CD14-positive monocyte (primary cell): ENCODE data around the gene CACHD1. TPM values are rescaled to one million over a fixed set of nuclear protein-coding genes. Genes with fewer than 3 reads are reported as not detected.

Source experiments
- DNase-seq, 3 donors: peaks; one replicate each; pipeline ENCODE4 v3.0.0-alpha.2; 2011 to 2022
- H2AFZ ChIP-seq: 2 replicates; pipeline ENCODE4 v1.6.0; 2012; ENCODE audit warnings: mild to moderate bottlenecking, low read depth, low read length, inconsistent platforms; ENCODE audit not compliant: insufficient read depth, poor library complexity, severe bottlenecking
- H3K27ac ChIP-seq, 2 donors: 1 replicate in 1 of 2; 2 replicates in 1 of 2; pipeline ENCODE4 v1.5.1; 2012 to 2013; ENCODE audit warnings: low read length in 2 of 2, control low read depth in 1 of 2, inconsistent platforms in 1 of 2, low read depth in 1 of 2, mild to moderate bottlenecking in 1 of 2
- H3K27me3 ChIP-seq, 2 donors: one replicate each; pipeline versions ENCODE4 v1.6.0 to v1.6.1; 2011 to 2013; ENCODE audit warnings: low read length in 2 of 2; ENCODE audit not compliant: control insufficient read depth in 2 of 2, insufficient read depth in 2 of 2
- H3K36me3 ChIP-seq, 2 donors: replicated peaks in 1 of 2; 1 replicate in 1 of 2; 2 replicates in 1 of 2; pipeline versions ENCODE4 v1.5.1 to v1.6.1; 2012 to 2013; ENCODE audit warnings: low read length in 2 of 2, control low read depth in 1 of 2, inconsistent platforms in 1 of 2, mild to moderate bottlenecking in 1 of 2; ENCODE audit not compliant: insufficient read depth in 2 of 2, control insufficient read depth in 1 of 2
- H3K4me1 ChIP-seq, 2 donors: 1 replicate in 1 of 2; 2 replicates in 1 of 2; pipeline versions ENCODE4 v1.5.1 to v1.6.1; 2012 to 2013; ENCODE audit warnings: low read length in 2 of 2, control low read depth in 1 of 2, inconsistent platforms in 1 of 2, mild to moderate bottlenecking in 1 of 2, moderate library complexity in 1 of 2; ENCODE audit not compliant: insufficient read depth in 2 of 2, control insufficient read depth in 1 of 2
- H3K4me2 ChIP-seq: replicated peaks from 2 replicates; pipeline ENCODE3; 2012; ENCODE audit warnings: low read length, moderate library complexity, mild to moderate bottlenecking; ENCODE audit not compliant: poor library complexity, severe bottlenecking; ENCODE audit errors: extremely low read depth
- H3K4me3 ChIP-seq, 3 experiments: fragments of 200-600 bp in 1 of 3; sonication (generic) in 1 of 3; replicated peaks in 1 of 3; 1 replicate in 2 of 3; 2 replicates in 1 of 3; pipeline ENCODE4 v1.5.1; 2011 to 2013; ENCODE audit warnings: low read length in 3 of 3, mild to moderate bottlenecking in 3 of 3, control low read depth in 2 of 3, low read depth in 2 of 3, inconsistent platforms in 1 of 3, moderate library complexity in 1 of 3
- H3K79me2 ChIP-seq: 2 replicates; pipeline ENCODE4 v1.6.0; 2012; ENCODE audit warnings: mild to moderate bottlenecking, control low read depth, inconsistent platforms, low read length, moderate library complexity; ENCODE audit not compliant: insufficient read depth
- H3K9ac ChIP-seq: 2 replicates; pipeline ENCODE4 v1.6.0; 2017; ENCODE audit warnings: low read length, mild to moderate bottlenecking; ENCODE audit not compliant: insufficient read depth, poor library complexity, severe bottlenecking
- H3K9me3 ChIP-seq, 2 donors: replicated peaks in 1 of 2; 1 replicate in 1 of 2; 2 replicates in 1 of 2; pipeline versions ENCODE4 v1.5.1 to v1.6.1; 2012 to 2013; ENCODE audit warnings: low read length in 2 of 2, control low read depth in 1 of 2; ENCODE audit not compliant: control insufficient read depth in 1 of 2, insufficient read depth in 1 of 2
- H4K20me1 ChIP-seq: 2 replicates; pipeline ENCODE4 v1.6.0; 2012; ENCODE audit warnings: mild to moderate bottlenecking, low read length, control low read depth, moderate library complexity; ENCODE audit not compliant: insufficient read depth
- H3K27ac Mint-ChIP-seq, 7 donors: one replicate each; pipeline ENCODE4 v1.8.0; 2020; ENCODE audit warnings: mild to moderate bottlenecking in 7 of 7, mixed read lengths in 7 of 7, moderate library complexity in 6 of 7, inconsistent platforms in 2 of 7
- H3K27me3 Mint-ChIP-seq, 3 donors: one replicate each; pipeline ENCODE4 v1.8.0; 2021 to 2022; ENCODE audit warnings: low read depth in 3 of 3, mild to moderate bottlenecking in 3 of 3, mixed read lengths in 3 of 3, moderate library complexity in 3 of 3, inconsistent platforms in 1 of 3
- H3K36me3 Mint-ChIP-seq, 2 donors: one replicate each; pipeline ENCODE4 v1.8.0; 2020; ENCODE audit warnings: mixed read lengths in 2 of 2, inconsistent platforms in 1 of 2, mild to moderate bottlenecking in 1 of 2
- H3K4me1 Mint-ChIP-seq: one replicate; pipeline ENCODE4 v1.8.0; 2020; ENCODE audit warnings: mild to moderate bottlenecking, mixed read lengths
- H3K4me3 Mint-ChIP-seq, 2 donors: one replicate each; pipeline ENCODE4 v1.8.0; 2020; ENCODE audit warnings: mild to moderate bottlenecking in 2 of 2, mixed read lengths in 2 of 2, moderate library complexity in 1 of 2
- H3K9me3 Mint-ChIP-seq, 7 donors: one replicate each; pipeline ENCODE4 v1.8.0; 2020 to 2022; ENCODE audit warnings: mixed read lengths in 7 of 7, mild to moderate bottlenecking in 6 of 7, moderate library complexity in 6 of 7, inconsistent platforms in 2 of 7
- CTCF ChIP-seq: fragments of 200-600 bp; IDR thresholded peaks from one replicate; pipeline ENCODE4 v1.8.0; 2022; ENCODE audit warnings: antibody characterized with exemption, mild to moderate bottlenecking
- intact Hi-C, 2 donors: fragments of 100-400 bp; cut with micrococcal nuclease; formaldehyde crosslinking; loops; one replicate each; pipeline versions ENCODE4 v1.15.0 to v1.15.1; 2023
- polyA plus RNA-seq, 3 donors: library from polyadenylated mRNA; depleted of rRNA in 1 of 3; unstranded in 2 of 3; stranded (reverse) in 1 of 3; fragments of 300-500 nt in 2 of 3; fragments of >200 nt in 1 of 3; fragmentation: Illumina TruSeq in 2 of 3; gene quantifications; 1 replicate in 2 of 3; 2 replicates in 1 of 3; pipeline ENCODE4 v1.2.3, GENCODE V29; 2012 to 2021

CACHD1 gene
- polyA plus RNA-seq, 3 donors: 0.12 TPM; not detected in 2

- no peaks in the 10 kb centered on the region for H3K27me3 ChIP-seq
- no peaks in the 10 kb centered on the region for H3K36me3 ChIP-seq
- DNase-seq: no peak
- no peaks in the 10 kb centered on the region for H3K9me3 ChIP-seq
- no peak overlapping the region for H3K4me3 Mint-ChIP-seq
- peaks cover 0 to 3% of the 10 kb centered on the region in 2 donors for H3K4me1 ChIP-seq
- H2AFZ ChIP-seq: no peak overlapping the region
- intact Hi-C loops: no loop called here
- no peaks in the 10 kb centered on the region for H3K79me2 ChIP-seq
- H3K9ac ChIP-seq: no peak overlapping the region
- no peak overlapping the region for H3K4me2 ChIP-seq
- H3K27me3 Mint-ChIP-seq: no peaks in the 10 kb centered on the region
- H3K4me3 ChIP-seq: no peak overlapping the region
- peaks cover 12% of the 10 kb centered on the region for H3K4me1 Mint-ChIP-seq
- no peaks in the 10 kb centered on the region for H3K9me3 Mint-ChIP-seq
- no peaks in the 10 kb centered on the region for H4K20me1 ChIP-seq
- H3K27ac Mint-ChIP-seq: no peak overlapping the region
- H3K36me3 Mint-ChIP-seq: no peaks in the 10 kb centered on the region
- no peak for TF ChIP-seq CTCF
- no peak overlapping the region for H3K27ac ChIP-seq
These were observed 57.9 kb downstream of the CACHD1 start for GRCh38 chr1:64527786-64528185.

GRCh38 chr1:64530969-64531692, 61.2 kb downstream of the CACHD1 start:
- Histone ChIP-seq H3K4me3 (no peak overlapping the region), H3K4me1 (peaks cover 0 to 3% of the 10 kb centered on the region in 2 donors), H3K27me3 (no peaks in the 10 kb centered on the region), H3K9me3 (no peaks in the 10 kb centered on the region), H3K36me3 (no peaks in the 10 kb centered on the region), H2AFZ (no peak overlapping the region), H3K4me2 (no peak overlapping the region), H3K9ac (no peak overlapping the region), H4K20me1 (no peaks in the 10 kb centered on the region), H3K79me2 (no peaks in the 10 kb centered on the region), H3K27ac (no peak overlapping the region)
- Mint-ChIP-seq H3K27ac (no peak overlapping the region), H3K9me3 (peaks cover 0 to 4% (median 0%) of the 10 kb centered on the region in 7 donors), H3K27me3 (no peaks in the 10 kb centered on the region), H3K4me3 (no peak overlapping the region), H3K4me1 (peaks cover 7% of the 10 kb centered on the region), H3K36me3 (no peaks in the 10 kb centered on the region)
- no peak for TF ChIP-seq CTCF
- intact Hi-C loops: no loop called here
- no peak for DNase-seq
